HG03060 (cell line): ENCODE results near the gene ZDHHC11B.
"Not testable (repeated sequence)": the region's sequence is repeated elsewhere in the genome, so short reads cannot be mapped to it uniquely, and the experiment has no call there.

Experiments used
- ATAC-seq: cut with Tn5 transposase; IDR thresholded peaks from one replicate; pipeline ENCODE4 v1.9.1; 2021; ENCODE audit warnings: low read depth, moderate number of reproducible peaks; ENCODE audit not compliant: unreplicated experiment

Gene ZDHHC11B

GRCh38 chr5:691049-691448 lies 93.5 kb downstream of the ZDHHC11B start:
- ATAC-seq: not testable (repeated sequence)

- not testable (repeated sequence) for ATAC-seq
Measured at GRCh38 chr5:690293-690692, 94.2 kb downstream of the ZDHHC11B start.

GRCh38 chr5:688348-689010 lies 96.0 kb downstream of the ZDHHC11B start:
- ATAC-seq: not testable (repeated sequence)

GRCh38 chr5:686936-687335 lies 97.6 kb downstream of the ZDHHC11B start:
- ATAC-seq: not testable (repeated sequence)

- not testable (repeated sequence) for ATAC-seq
Measured at GRCh38 chr5:686172-686523, 98.4 kb downstream of the ZDHHC11B start.

GRCh38 chr5:685262-686171 lies 99.0 kb downstream of the ZDHHC11B start:
- ATAC-seq: no peak

GRCh38 chr5:684751-685216 lies 99.7 kb downstream of the ZDHHC11B start:
- no peak for ATAC-seq

- no peak for ATAC-seq
Measured at GRCh38 chr5:683551-684481, 100.7 kb downstream of the ZDHHC11B start.

- not testable (repeated sequence) for ATAC-seq
Measured at GRCh38 chr5:682651-683358, 101.7 kb downstream of the ZDHHC11B start.

GRCh38 chr5:682216-682615 lies 102.3 kb downstream of the ZDHHC11B start:
- ATAC-seq: not testable (repeated sequence)

- not testable (repeated sequence) for ATAC-seq
Measured at GRCh38 chr5:681317-682191, 103.0 kb downstream of the ZDHHC11B start.

- not testable (repeated sequence) for ATAC-seq
Measured at GRCh38 chr5:680836-681235, 103.7 kb downstream of the ZDHHC11B start.

- ATAC-seq: not testable (repeated sequence)
Measured at GRCh38 chr5:680118-680795, 104.3 kb downstream of the ZDHHC11B start.

GRCh38 chr5:679166-679895 lies 105.2 kb downstream of the ZDHHC11B start:
- ATAC-seq: not testable (repeated sequence)

GRCh38 chr5:678521-678920 lies 106.0 kb downstream of the ZDHHC11B start:
- ATAC-seq: not testable (repeated sequence)

- ATAC-seq: no peak
Measured at GRCh38 chr5:677131-678101, 107.1 kb downstream of the ZDHHC11B start.

GRCh38 chr5:676699-677076 lies 107.8 kb downstream of the ZDHHC11B start:
- no peak for ATAC-seq
